A549 (cell line): ENCODE results near the gene XRCC5. TPM values are rescaled to one million over a fixed set of nuclear protein-coding genes. Genes with fewer than 3 reads are reported as not detected.

Experiments used
- ATAC-seq, 2 experiments: fragments of 200-7000 bp in 1 of 2; fragments of >200 bp in 1 of 2; cut with Nextera tagmentation in 1 of 2; cut with Tn5 transposase in 1 of 2; 3 replicates each; pipeline versions ENCODE4 v1.8.0 to v1.9.1; 2018 to 2020; ENCODE audit warnings: mild to moderate bottlenecking in 1 of 2, moderate library complexity in 1 of 2
- CTCF ChIA-PET: fragments of 300-600 bp; sonication (Branson Sonifier 250); formaldehyde crosslinking; extraction: SDS; loops from one replicate; lab custom pipeline; 2021; ENCODE audit warnings: antibody characterized with exemption, inconsistent platforms; lab: Yijun Ruan, JAX
- POLR2A ChIA-PET: fragments of 350-600 bp; formaldehyde crosslinking; extraction: SDS; loops from one replicate; lab custom pipeline; 2021; ENCODE audit warnings: antibody characterized with exemption, inconsistent platforms; lab: Yijun Ruan, JAX
- DNase-seq, 2 experiments: peaks; one replicate each; pipeline versions ENCODE4 v3.0.0 to v3.0.0-alpha.2; 2011 to 2016; ENCODE audit warnings: low read depth in 1 of 2, low spot score in 1 of 2
- FAIRE-seq: peaks from 2 replicates; lab custom pipeline; 2011; peaks lifted over from hg19 to GRCh38; lab: Jason Lieb, UNC
- H3K27ac ChIP-seq, 2 experiments: fragments of >200 bp; sonication (Bioruptor Twin); formaldehyde crosslinking; 3 replicates each; pipeline ENCODE4 v1.5.1; 2016 to 2017
- H3K4me1 ChIP-seq: fragments of >200 bp; sonication (Bioruptor Twin); formaldehyde crosslinking; 3 replicates; pipeline ENCODE4 v1.6.1; 2016
- H3K4me2 ChIP-seq: fragments of >200 bp; sonication (Bioruptor Twin); formaldehyde crosslinking; 3 replicates; pipeline ENCODE4 v1.6.1; 2016
- H3K4me3 ChIP-seq: fragments of >200 bp; sonication (Bioruptor Twin); formaldehyde crosslinking; 3 replicates; pipeline ENCODE4 v1.5.1; 2016
- H3K9me3 ChIP-seq: fragments of >200 bp; sonication (Bioruptor Twin); formaldehyde crosslinking; 3 replicates; pipeline ENCODE4 v1.6.1; 2016
- CBX2 ChIP-seq: fragments of 200-600 bp; sonication (generic); IDR thresholded peaks from 2 replicates; pipeline ENCODE4 v1.6.1; 2016; ENCODE audit warnings: low read depth, mild to moderate bottlenecking, borderline replicate concordance
- CHD4 ChIP-seq: fragments of 200-600 bp; sonication (generic); IDR thresholded peaks from 2 replicates; pipeline ENCODE4 v1.6.1; 2016; ENCODE audit warnings: antibody characterized with exemption, mild to moderate bottlenecking, borderline replicate concordance
- EHMT2 ChIP-seq: fragments of 200-600 bp; sonication (generic); IDR thresholded peaks from 2 replicates; pipeline ENCODE4 v1.6.1; 2016; ENCODE audit warnings: antibody characterized with exemption, low read depth, mild to moderate bottlenecking, moderate library complexity
- ELK1 ChIP-seq: fragments of 150-350 bp; IDR thresholded peaks from 2 replicates; pipeline ENCODE4 v1.6.1; 2014; ENCODE audit warnings: low read depth, mild to moderate bottlenecking, low read length
- ESRRA ChIP-seq: fragments of 150-350 bp; IDR thresholded peaks from 2 replicates; pipeline ENCODE4 v1.6.1; 2014; ENCODE audit warnings: mild to moderate bottlenecking, low read length, borderline replicate concordance
- FOXS1 ChIP-seq: fragments of 250-450 bp; sonication (Bioruptor Pico); IDR thresholded peaks from 2 replicates; pipeline ENCODE4 v1.5.0; 2020; ENCODE audit warnings: mild to moderate bottlenecking, moderate library complexity
- HDAC2 ChIP-seq: fragments of 200-600 bp; sonication (generic); IDR thresholded peaks from 2 replicates; pipeline ENCODE4 v1.6.1; 2016
- HOXB5 ChIP-seq: fragments of 250-450 bp; sonication (Bioruptor Pico); IDR thresholded peaks from 2 replicates; pipeline ENCODE4 v1.5.0; 2020; ENCODE audit warnings: mild to moderate bottlenecking, moderate library complexity
- JUN ChIP-seq, 2 experiments: fragments of >200 bp; sonication (Bioruptor Twin); formaldehyde crosslinking; IDR thresholded peaks; 2 replicates in 1 of 2; 3 replicates in 1 of 2; pipeline ENCODE4 v1.6.1; 2016 to 2017
- JUNB ChIP-seq: fragments of >200 bp; sonication (Bioruptor Twin); formaldehyde crosslinking; IDR thresholded peaks from 2 replicates; pipeline ENCODE4 v1.6.1; 2016
- KDM1A ChIP-seq: fragments of 200-600 bp; sonication (generic); IDR thresholded peaks from 2 replicates; pipeline ENCODE4 v1.6.1; 2016; ENCODE audit warnings: low read depth, mild to moderate bottlenecking
- KDM5A ChIP-seq: fragments of 200-600 bp; sonication (generic); IDR thresholded peaks from 2 replicates; pipeline ENCODE4 v1.6.1; 2016; ENCODE audit warnings: antibody characterized with exemption, mild to moderate bottlenecking
- MAX ChIP-seq: IDR thresholded peaks from 2 replicates; pipeline ENCODE4 v1.6.1; 2012
- MAZ ChIP-seq: fragments of 150-350 bp; IDR thresholded peaks from 2 replicates; pipeline ENCODE4 v1.6.1; 2014; ENCODE audit warnings: antibody characterized with exemption, low read depth, low read length, borderline replicate concordance
- NPAS2 ChIP-seq: fragments of 250-450 bp; sonication (Bioruptor Pico); IDR thresholded peaks from 2 replicates; pipeline ENCODE4 v1.8.0; 2022; ENCODE audit warnings: mild to moderate bottlenecking, moderate library complexity, borderline replicate concordance
- NR3C1 ChIP-seq: fragments of >200 bp; sonication (Bioruptor Twin); formaldehyde crosslinking; IDR thresholded peaks from 3 replicates; pipeline ENCODE4 v1.6.1; 2017
- PBX3 ChIP-seq: IDR thresholded peaks from 2 replicates; pipeline ENCODE4 v1.6.1; 2012
- PHF8 ChIP-seq: fragments of 200-600 bp; sonication (generic); IDR thresholded peaks from 2 replicates; pipeline ENCODE4 v1.6.1; 2016; ENCODE audit warnings: low read depth, mild to moderate bottlenecking, antibody characterized with exemption, moderate library complexity, borderline replicate concordance
- TFCP2L1 ChIP-seq: fragments of 250-450 bp; sonication (Bioruptor Pico); IDR thresholded peaks from 2 replicates; pipeline ENCODE4 v1.5.0; 2021; ENCODE audit warnings: mild to moderate bottlenecking
- TP53 ChIP-seq: fragments of 250-450 bp; sonication (Bioruptor Pico); IDR thresholded peaks from 2 replicates; pipeline ENCODE4 v1.5.0; 2021; ENCODE audit warnings: mild to moderate bottlenecking, moderate library complexity
- ZFP36 ChIP-seq: fragments of 450-650 bp; IDR thresholded peaks from 2 replicates; pipeline ENCODE4 v1.6.1; 2014; ENCODE audit warnings: borderline replicate concordance; ENCODE audit not compliant: partially characterized antibody
- WGBS: methylation state at CpG from one replicate; pipeline ENCODE4 v1.1.6; 2017; ENCODE audit errors: missing lambda C conversion rate; 5-methylcytosine and 5-hydroxymethylcytosine counted together
- polyA plus RNA-seq, 4 experiments: library from polyadenylated mRNA; depleted of rRNA in 3 of 4; stranded (reverse); fragments of >200 nt; fragmentation: RNase III in 1 of 4; extraction: RNeasy Plus Mini Kit Qiagen cat#74134 plus additional on column Dnase treatment in 1 of 4; gene quantifications; 2 replicates in 3 of 4; 3 replicates in 1 of 4; pipeline ENCODE4 v1.2.3, GENCODE V29; 2011 to 2017

XRCC5 gene
- polyA plus RNA-seq, 2 of the 4 experiments (the other 2 are of a cell fraction): 217 to 430 TPM

GRCh38 chr2:216116418-216116817 is 7.3 kb downstream of the XRCC5 start:
- Histone ChIP-seq H3K4me3 (no peak overlapping the region), H3K9me3 (no peaks in the 10 kb centered on the region), H3K27ac (no peak overlapping the region), H3K4me2 (no peak overlapping the region)
- WGBS: 92% methylated on average over 1 of the region's 1 CpG
- no peak for FAIRE-seq
- DNase-seq: no peak
- CTCF ChIA-PET: no interaction called here
- TF ChIP-seq MAZ (no peak), JUN (IDR thresholded peaks at IDR 0.05) (no peak), KDM1A (no peak), ELK1 (no peak), HDAC2 (no peak), NR3C1 (no peak), CHD4 (no peak), PBX3 (no peak), TFCP2L1 (CRISPR knock-in tag) (no peak)
- TF ChIP-seq, all 56 proteins: peak for 0
- ATAC-seq: no peak
- POLR2A ChIA-PET: no interaction called here
- H3K4me1 ChIP-seq: peaks cover 18% of the 10 kb centered on the region; the same call in 2 of the 3 replicates

- DNase-seq (no peak), ATAC-seq (no peak), FAIRE-seq (no peak)
- ChIA-PET POLR2A (interaction anchor here (0.6 kb wide), 1 partner anchor 382 kb away, joined by 3 read pairs; no protein-coding TSS in a partner anchor), CTCF (interaction anchor here (1.2 kb wide), 1 partner anchor 12 kb away, joined by 3 read pairs; no protein-coding TSS in a partner anchor)
- H3K4me2 ChIP-seq: no peak overlapping the region
- H3K27ac ChIP-seq: no peak overlapping the region
- H3K4me3 ChIP-seq: no peak overlapping the region
- peaks cover 15% of the 10 kb centered on the region; the same call in 2 of the 3 replicates for H3K4me1 ChIP-seq
- 83% methylated on average over 4 of the region's 4 CpGs for WGBS
- TF ChIP-seq HOXB5 (CRISPR knock-in tag): no peak
- no peak for TF ChIP-seq MAX
- TF ChIP-seq PBX3: no peak
- TF ChIP-seq ESRRA: no peak
- no peak for TF ChIP-seq KDM5A
- no peak for TF ChIP-seq NPAS2 (CRISPR knock-in tag)
- TF ChIP-seq PHF8: no peak
- no peak for TF ChIP-seq CBX2
- no peak for TF ChIP-seq TP53 (CRISPR knock-in tag)
- TF ChIP-seq JUNB: no peak
- TF ChIP-seq EHMT2: no peak
- no peak for TF ChIP-seq ZFP36
- TF ChIP-seq FOXS1 (CRISPR knock-in tag): no peak
- no peak for TF ChIP-seq CHD4
- no peaks in the 10 kb centered on the region for H3K9me3 ChIP-seq
Observed at GRCh38 chr2:216117561-216118340, 8.6 kb downstream of the XRCC5 start.
